ENCODE results near the gene MLANA. TPM values are rescaled to one million over a fixed set of nuclear protein-coding genes. Genes with fewer than 3 reads are reported as not detected.
A peak's percentile ranks its signal among the peaks of the same experiment; 100 is the strongest.

Gene MLANA
- not detected for total RNA-seq

- Mint-ChIP-seq H3K36me3 (ENCODE audit: low read depth) (no peaks in the 10 kb centered on the region), H3K27me3 (no peaks in the 10 kb centered on the region), H3K4me1 (ENCODE audit: low read depth) (peaks cover 8% of the 10 kb centered on the region), H3K9me3 (no peaks in the 10 kb centered on the region), H3K27ac (no peak within 1 kb of the TSS), H3K4me3 (no peak within 1 kb of the TSS)
- DNase-seq (no peak), ATAC-seq (no peak)
- ChIA-PET POLR2A (no interaction called here), CTCF (no interaction called here)
- TF ChIP-seq CTCF (IDR thresholded peaks at IDR 0.05), result no peak
- intact Hi-C loops (cut with micrococcal nuclease), result no loop called here
Observed at GRCh38 chr9:5890641-5891040, at the start of gene MLANA. Gene MLANA (plus strand): TSS chr9:5890889. CDS start chr9:5892475, 1,586 bp downstream.

DNA sequence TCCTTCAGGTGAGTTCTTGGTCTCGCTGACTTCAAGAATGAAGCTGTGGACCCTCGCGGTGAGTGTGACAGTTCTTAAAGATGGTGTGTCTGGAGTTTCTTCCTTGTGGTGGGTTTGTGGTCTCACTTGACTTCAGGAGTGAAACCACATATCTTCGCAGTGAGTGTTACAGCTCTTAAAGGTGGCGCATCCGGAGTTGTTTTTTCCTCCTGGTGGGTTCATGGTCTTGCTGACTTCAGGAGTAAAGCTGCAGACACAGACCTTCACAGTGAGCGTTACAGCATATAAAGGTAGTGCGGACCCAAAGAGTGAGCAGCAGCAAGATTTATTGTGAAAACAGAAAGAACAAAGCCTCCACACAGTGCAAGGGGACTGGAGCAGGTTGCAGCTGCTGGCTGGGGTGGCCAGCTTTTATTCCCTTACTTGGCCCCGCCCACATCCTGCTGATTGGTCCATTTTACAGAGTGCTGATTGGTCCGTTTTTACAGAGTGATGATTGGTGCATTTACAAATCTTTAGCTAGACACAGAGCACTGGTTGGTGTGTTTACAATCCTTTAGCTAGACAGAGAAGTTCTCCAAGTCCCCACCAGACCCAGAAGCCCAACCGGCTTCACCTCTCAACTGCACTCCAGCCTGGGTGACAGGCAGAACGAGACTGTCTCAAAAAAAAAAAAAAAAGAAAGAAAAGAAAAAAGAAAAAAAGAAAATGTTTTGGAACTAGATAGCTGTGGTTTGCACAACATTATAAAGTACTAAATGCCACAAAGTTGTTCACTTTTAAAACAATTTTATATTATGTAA lies 48.7 kb upstream of the MLANA start:
- CTCF ChIA-PET, result interaction anchor here (0.9 to 12.3 kb wide), 5 partner anchors 9 to 44 kb away, joined by 3 to 124 read pairs (median 10); partner anchors contain the start of gene ERMP1
- POLR2A ChIA-PET, result interaction anchor here (0.7 to 1.6 kb wide), 6 partner anchors 9 to 78 kb away, joined by 3 to 9 read pairs (median 4); partner anchors contain the start of gene ERMP1
- peak overlapping the region; percentile 53 for H3K4me3 Mint-ChIP-seq
- peaks cover 62% of the 10 kb centered on the region for H3K4me1 Mint-ChIP-seq (ENCODE audit: low read depth)
- no peak for TF ChIP-seq CTCF (IDR thresholded peaks at IDR 0.05)
- intact Hi-C loops (cut with micrococcal nuclease), result loop anchor here (5.0 kb wide), 1 partner anchor 215 kb away; the partner anchor contains the start of gene RIC1
- ATAC-seq (peak; percentile 68), DNase-seq (peak; percentile 80)
- peak overlapping the region; percentile 79 for H3K27ac Mint-ChIP-seq
- H3K9me3 Mint-ChIP-seq, result peaks cover 2% of the 10 kb centered on the region
- H3K27me3 Mint-ChIP-seq, result no peaks in the 10 kb centered on the region
- peaks cover 2% of the 10 kb centered on the region for H3K36me3 Mint-ChIP-seq (ENCODE audit: low read depth)

DNA sequence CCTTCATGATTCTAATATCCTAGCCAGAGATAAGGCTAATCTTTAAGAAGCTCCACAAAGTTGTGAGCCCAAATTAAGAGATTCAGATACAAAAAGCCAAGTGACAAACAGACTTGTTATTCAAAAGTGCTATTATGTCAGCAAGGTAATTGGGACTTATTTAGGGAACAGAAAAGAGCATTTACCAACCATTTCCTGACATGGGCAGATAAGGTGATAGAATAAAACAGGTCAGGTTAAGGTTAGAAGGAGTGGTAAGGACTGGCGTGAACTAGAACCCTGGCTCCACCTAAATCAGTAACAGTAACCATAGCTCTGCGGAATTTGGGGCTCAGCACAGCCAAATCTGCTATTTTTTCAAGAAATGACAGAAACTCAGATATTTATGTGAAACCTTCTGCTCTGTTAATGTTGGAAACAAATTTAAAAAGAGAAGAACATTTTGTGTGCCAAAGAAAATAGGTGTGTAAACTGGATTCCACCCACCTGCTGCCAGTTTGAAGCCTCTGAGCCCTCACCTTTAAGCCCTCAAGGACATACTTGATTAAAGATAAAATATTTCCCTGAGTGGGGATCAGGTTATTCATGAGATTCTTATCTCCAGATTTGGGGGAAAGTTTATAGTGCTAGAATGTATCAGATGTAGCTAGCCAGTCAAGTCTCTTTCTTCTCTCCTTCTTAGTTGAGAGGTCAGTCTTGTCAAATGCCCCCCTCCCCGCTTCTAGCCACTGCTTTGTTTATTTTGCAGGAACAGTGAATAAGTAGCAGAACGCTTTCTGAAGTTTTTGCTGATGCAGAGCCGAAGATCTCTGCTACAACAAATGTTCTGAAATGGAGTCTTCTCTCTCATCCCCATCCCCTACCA lies 47.5 kb upstream of the MLANA start:
- H3K4me1 Mint-ChIP-seq (ENCODE audit: low read depth), result peaks cover 62% of the 10 kb centered on the region
- ChIA-PET POLR2A (interaction anchor here (1.0 to 1.8 kb wide), 4 partner anchors 11 to 43 kb away, joined by 3 to 8 read pairs (median 4); partner anchors contain the start of gene ERMP1), CTCF (interaction anchor here (1.7 to 12.3 kb wide), 4 partner anchors 8 to 43 kb away, joined by 5 to 124 read pairs (median 10); partner anchors contain the start of gene ERMP1)
- peaks cover 2% of the 10 kb centered on the region for H3K9me3 Mint-ChIP-seq
- no peak overlapping the region for H3K4me3 Mint-ChIP-seq
- H3K27me3 Mint-ChIP-seq, result no peaks in the 10 kb centered on the region
- peaks cover 2% of the 10 kb centered on the region for H3K36me3 Mint-ChIP-seq (ENCODE audit: low read depth)
- ATAC-seq (no peak), DNase-seq (no peak)
- peak overlapping the region; percentile 89 for H3K27ac Mint-ChIP-seq
- intact Hi-C loops (cut with micrococcal nuclease), result loop anchor here (5.0 kb wide), 1 partner anchor 216 kb away; the partner anchor contains the start of gene RIC1
- TF ChIP-seq CTCF (IDR thresholded peaks at IDR 0.05), result no peak

DNA sequence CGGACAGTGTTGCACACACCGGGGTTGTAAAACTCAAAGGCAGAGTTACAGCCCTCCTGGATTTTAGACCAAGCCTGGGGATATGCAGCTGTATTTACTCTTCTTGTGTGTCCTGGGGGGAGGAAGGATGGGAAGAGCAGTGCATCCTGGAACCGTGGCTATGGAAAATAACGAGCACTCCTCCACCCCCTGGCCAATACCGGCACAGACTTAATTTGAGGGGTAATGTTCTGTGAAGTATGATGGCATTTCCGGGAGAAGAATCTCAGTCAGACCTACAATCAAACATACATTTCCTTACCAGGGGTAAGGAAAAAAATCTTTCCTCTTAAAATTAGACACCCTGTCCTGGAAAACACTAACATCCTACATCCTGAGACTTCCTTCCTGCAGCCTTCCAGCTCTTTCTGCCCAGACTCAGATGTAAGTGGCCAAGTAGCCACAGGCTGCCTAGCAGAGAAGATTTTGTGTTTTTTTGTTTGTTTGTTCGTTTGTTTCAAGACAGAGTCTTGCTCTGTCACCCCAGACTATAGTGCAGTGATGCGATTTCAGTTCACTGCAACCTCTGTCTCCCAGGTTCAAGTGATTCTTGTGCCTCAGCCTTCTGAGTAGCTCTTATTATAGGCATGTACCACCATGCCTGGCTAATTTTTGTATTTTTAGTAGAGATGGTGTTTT lies 46.8 kb upstream of the MLANA start:
- no peak for ATAC-seq
- intact Hi-C loops (cut with micrococcal nuclease), result loop anchor here (5.0 kb wide), 1 partner anchor 217 kb away; the partner anchor contains the start of gene RIC1
- Mint-ChIP-seq H3K9me3 (peaks cover 2% of the 10 kb centered on the region), H3K27ac (peak overlapping the region; percentile 89), H3K4me1 (ENCODE audit: low read depth) (peaks cover 65% of the 10 kb centered on the region), H3K36me3 (ENCODE audit: low read depth) (peaks cover 2% of the 10 kb centered on the region), H3K4me3 (peak overlapping the region; percentile 51), H3K27me3 (no peaks in the 10 kb centered on the region)
- CTCF ChIA-PET, result interaction anchor here (1.4 to 12.3 kb wide), 3 partner anchors 7 to 25 kb away, joined by 3 to 124 read pairs (median 11); partner anchors contain the start of gene ERMP1
- TF ChIP-seq CTCF (IDR thresholded peaks at IDR 0.05), result no peak
- POLR2A ChIA-PET, result interaction anchor here (1.0 to 1.8 kb wide), 3 partner anchors 10 to 17 kb away, joined by 4 to 8 read pairs (median 5); partner anchors contain the start of gene ERMP1
- DNase-seq, result peak; percentile 16
